AML-193 (cell line): ENCODE results near the gene PSMG4.

ENCODE experiments used
- DNase-seq, 2 experiments: peaks; one replicate each; lab custom pipeline; 2025; lab: John Stamatoyannopoulos, UW

PSMG4 gene

GRCh38 chr6:3309391-3310050, 50.8 kb downstream of the PSMG4 start:
- DNase-seq, result no peak

- no peak for DNase-seq
These were observed 51.3 kb downstream of the PSMG4 start for GRCh38 chr6:3310051-3310448.

GRCh38 chr6:3310703-3311102, 52.0 kb downstream of the PSMG4 start:
- no peak for DNase-seq

GRCh38 chr6:3311826-3312225, 53.1 kb downstream of the PSMG4 start:
- no peak for DNase-seq

GRCh38 chr6:3312604-3313231, 54.0 kb downstream of the PSMG4 start:
- DNase-seq, result no peak

GRCh38 chr6:3314176-3314575, 55.4 kb downstream of the PSMG4 start:
- no peak for DNase-seq

GRCh38 chr6:3314621-3315467, 56.1 kb downstream of the PSMG4 start:
- DNase-seq, result no peak

GRCh38 chr6:3315841-3316240, 57.1 kb downstream of the PSMG4 start:
- DNase-seq, result no peak

- DNase-seq, result no peak
These were observed 57.6 kb downstream of the PSMG4 start for GRCh38 chr6:3316331-3316730.

- DNase-seq, result no peak
These were observed 58.1 kb downstream of the PSMG4 start for GRCh38 chr6:3316818-3317217.
